WERI-Rb-1 (cell line): ENCODE data around the gene TSPAN7.

Experiments used
- DNase-seq: peaks from one replicate; pipeline ENCODE4 v3.0.0-alpha.2; 2020
- H3K27ac ChIP-seq: fragments of 250-450 bp; sonication (Bioruptor Pico); 2 replicates; pipeline ENCODE4 v1.5.1; 2020; ENCODE audit warnings: mild to moderate bottlenecking, moderate library complexity
- H3K27me3 ChIP-seq: fragments of 250-450 bp; sonication (Bioruptor Pico); 2 replicates; pipeline ENCODE4 v1.5.1; 2021; ENCODE audit warnings: mild to moderate bottlenecking, low read depth, moderate library complexity; ENCODE audit not compliant: insufficient read depth, severe bottlenecking
- H3K36me3 ChIP-seq: fragments of 250-450 bp; sonication (Bioruptor Pico); 2 replicates; pipeline ENCODE4 v1.5.1; 2020; ENCODE audit warnings: mild to moderate bottlenecking, moderate library complexity
- H3K4me3 ChIP-seq: 2 replicates; pipeline ENCODE4 v1.5.1; 2011; ENCODE audit warnings: low read depth, mild to moderate bottlenecking, control low read depth, low read length
- H3K9me3 ChIP-seq: fragments of 250-450 bp; sonication (Bioruptor Pico); 2 replicates; pipeline ENCODE4 v1.5.1; 2021; ENCODE audit warnings: mild to moderate bottlenecking, moderate library complexity; ENCODE audit not compliant: severe bottlenecking
- CTCF ChIP-seq: IDR thresholded peaks from 2 replicates; pipeline ENCODE4 v1.5.1; 2011; ENCODE audit warnings: low read depth, mild to moderate bottlenecking, control low read depth, inconsistent platforms, low read length

The TSPAN7 gene

GRCh38 chrX:38610849-38611248 is 49.5 kb downstream of the TSPAN7 start:
- Histone ChIP-seq H3K36me3 (no peaks in the 10 kb centered on the region), H3K4me3 (no peak overlapping the region), H3K27ac (no peak overlapping the region), H3K9me3 (no peaks in the 10 kb centered on the region), H3K27me3 (no peaks in the 10 kb centered on the region)
- no peak for TF ChIP-seq CTCF
- no peak for DNase-seq

DNA sequence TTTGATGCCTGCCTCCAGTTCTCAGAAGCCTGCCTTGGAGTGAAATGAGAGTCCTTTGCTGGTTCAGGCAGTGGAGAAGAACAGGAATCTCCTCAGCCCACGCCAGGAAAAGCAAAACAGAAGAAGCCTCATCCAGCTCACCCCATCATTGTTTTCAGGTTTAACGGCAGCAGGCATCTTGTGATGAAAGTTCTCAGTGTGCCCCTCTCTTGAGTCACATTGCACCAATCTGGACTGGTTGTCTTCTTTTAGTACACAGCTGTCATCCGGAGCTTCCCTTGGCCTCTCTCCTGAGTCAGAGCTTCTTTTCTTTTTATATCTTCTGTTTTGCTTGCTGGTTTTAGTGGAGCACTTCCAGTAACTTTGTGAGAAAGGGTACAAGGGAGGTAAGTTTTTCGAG is 50.9 kb downstream of the TSPAN7 start:
- TF ChIP-seq CTCF = no peak
- no peak for DNase-seq

GRCh38 chrX:38614485-38614884 is 53.1 kb downstream of the TSPAN7 start:
- Histone ChIP-seq H3K27me3 (peaks cover 3% of the 10 kb centered on the region), H3K4me3 (no peak overlapping the region), H3K27ac (no peak overlapping the region), H3K36me3 (no peaks in the 10 kb centered on the region), H3K9me3 (no peaks in the 10 kb centered on the region)
- TF ChIP-seq CTCF = no peak
- DNase-seq = no peak

More for the DNA sequence above, 50.9 kb downstream of the TSPAN7 start:
- Histone ChIP-seq H3K27me3 (peaks cover 3% of the 10 kb centered on the region), H3K9me3 (no peaks in the 10 kb centered on the region), H3K27ac (no peak overlapping the region), H3K4me3 (no peak overlapping the region), H3K36me3 (no peaks in the 10 kb centered on the region)

GRCh38 chrX:38616904-38617303 is 55.6 kb downstream of the TSPAN7 start:
- H3K27ac ChIP-seq = no peak overlapping the region
- DNase-seq = no peak
- no peak for TF ChIP-seq CTCF
- no peaks in the 10 kb centered on the region for H3K9me3 ChIP-seq
- H3K4me3 ChIP-seq = no peak overlapping the region
- peaks cover 3% of the 10 kb centered on the region for H3K27me3 ChIP-seq
- no peaks in the 10 kb centered on the region for H3K36me3 ChIP-seq

DNA sequence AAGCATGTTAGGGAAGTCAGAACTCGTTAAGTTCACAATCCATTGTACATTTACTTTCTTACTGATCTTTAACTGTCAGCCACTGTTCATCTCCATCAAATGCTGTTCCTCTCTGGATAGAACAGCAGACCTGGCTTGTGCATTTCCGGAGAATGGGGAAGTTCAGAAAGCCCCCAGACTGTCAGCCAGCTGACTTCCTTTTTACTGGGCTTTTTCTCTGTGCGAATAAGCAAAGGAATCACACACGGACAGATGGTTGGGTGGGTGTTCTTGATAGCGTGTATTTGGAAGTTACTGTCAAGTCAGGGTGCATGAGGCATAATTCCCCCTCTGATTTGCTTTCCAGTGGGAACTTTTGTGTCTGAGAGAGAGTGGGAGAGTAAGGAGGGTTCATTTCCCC is 56.8 kb downstream of the TSPAN7 start:
- no peak overlapping the region for H3K4me3 ChIP-seq
- no peak for DNase-seq

More for the DNA sequence above, 56.8 kb downstream of the TSPAN7 start:
- H3K36me3 ChIP-seq = no peaks in the 10 kb centered on the region
- no peak for TF ChIP-seq CTCF
- peaks cover 3% of the 10 kb centered on the region for H3K27me3 ChIP-seq
- H3K27ac ChIP-seq = no peak overlapping the region
- H3K9me3 ChIP-seq = no peaks in the 10 kb centered on the region
